ENCODE results near the gene RPL37. TPM values are rescaled to one million over a fixed set of nuclear protein-coding genes. Genes with fewer than 3 reads are reported as not detected.

Gene RPL37
- total RNA-seq, 3 donors from 2014 or later, result 785 to 853 (median 837) TPM

DNA sequence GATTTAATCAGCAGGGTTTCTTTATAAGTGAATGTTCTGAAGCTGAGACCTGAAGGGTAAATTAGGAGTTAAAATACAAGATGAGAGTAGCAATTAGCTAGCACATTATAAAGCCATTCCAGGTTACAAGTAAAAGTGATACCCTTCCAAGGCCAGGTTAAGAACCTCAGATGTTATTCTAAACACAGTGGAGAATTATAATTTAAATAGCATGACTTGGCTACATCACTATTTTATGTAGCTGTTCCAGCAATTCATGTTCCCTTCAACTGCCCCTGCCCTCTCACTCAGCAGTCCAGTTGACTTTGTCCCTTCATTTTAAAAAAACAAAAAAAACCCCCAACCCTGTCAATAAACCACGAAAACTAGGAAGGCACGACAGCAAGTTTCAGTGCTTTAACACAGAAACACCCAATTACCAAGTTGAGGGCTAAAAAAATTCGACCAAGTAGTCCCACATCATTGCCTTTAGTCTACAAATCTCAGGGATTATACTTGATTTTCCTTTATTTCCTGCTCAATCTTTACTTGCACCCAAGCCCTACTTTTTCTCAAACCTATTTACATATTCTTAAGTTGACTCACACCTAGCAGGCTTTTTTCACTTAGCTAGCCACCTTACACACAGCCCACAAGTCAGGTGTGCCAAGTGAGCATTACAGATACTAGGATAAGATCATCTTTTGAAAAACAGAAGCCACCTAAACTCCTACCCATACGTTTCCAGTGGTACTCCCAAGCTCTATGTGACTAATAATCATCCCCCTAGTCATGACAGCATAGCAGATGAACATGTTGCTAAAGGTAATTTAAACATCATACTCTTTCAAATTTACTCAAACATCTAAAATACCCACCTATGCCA is 3.4 kb downstream of the RPL37 start:
- peaks cover 9% of the 10 kb centered on the region for H3K4me1 ChIP-seq (ENCODE audit: low read depth)
- peaks cover 10% of the 10 kb centered on the region for H3K36me3 ChIP-seq (ENCODE audit: low read depth)
- H3K9me3 ChIP-seq, result no peaks in the 10 kb centered on the region
- no peak overlapping the region for H3K4me3 ChIP-seq
- ATAC-seq (no peak), DNase-seq (no peak)
- TF ChIP-seq, protein P1, sequence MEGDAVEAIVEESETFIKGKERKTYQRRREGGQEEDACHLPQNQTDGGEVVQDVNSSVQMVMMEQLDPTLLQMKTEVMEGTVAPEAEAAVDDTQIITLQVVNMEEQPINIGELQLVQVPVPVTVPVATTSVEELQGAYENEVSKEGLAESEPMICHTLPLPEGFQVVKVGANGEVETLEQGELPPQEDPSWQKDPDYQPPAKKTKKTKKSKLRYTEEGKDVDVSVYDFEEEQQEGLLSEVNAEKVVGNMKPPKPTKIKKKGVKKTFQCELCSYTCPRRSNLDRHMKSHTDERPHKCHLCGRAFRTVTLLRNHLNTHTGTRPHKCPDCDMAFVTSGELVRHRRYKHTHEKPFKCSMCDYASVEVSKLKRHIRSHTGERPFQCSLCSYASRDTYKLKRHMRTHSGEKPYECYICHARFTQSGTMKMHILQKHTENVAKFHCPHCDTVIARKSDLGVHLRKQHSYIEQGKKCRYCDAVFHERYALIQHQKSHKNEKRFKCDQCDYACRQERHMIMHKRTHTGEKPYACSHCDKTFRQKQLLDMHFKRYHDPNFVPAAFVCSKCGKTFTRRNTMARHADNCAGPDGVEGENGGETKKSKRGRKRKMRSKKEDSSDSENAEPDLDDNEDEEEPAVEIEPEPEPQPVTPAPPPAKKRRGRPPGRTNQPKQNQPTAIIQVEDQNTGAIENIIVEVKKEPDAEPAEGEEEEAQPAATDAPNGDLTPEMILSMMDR (IDR thresholded peaks at IDR 0.05), result no peak
- intact Hi-C loops (cut with DNase I, micrococcal nuclease), result no loop called here

DNA sequence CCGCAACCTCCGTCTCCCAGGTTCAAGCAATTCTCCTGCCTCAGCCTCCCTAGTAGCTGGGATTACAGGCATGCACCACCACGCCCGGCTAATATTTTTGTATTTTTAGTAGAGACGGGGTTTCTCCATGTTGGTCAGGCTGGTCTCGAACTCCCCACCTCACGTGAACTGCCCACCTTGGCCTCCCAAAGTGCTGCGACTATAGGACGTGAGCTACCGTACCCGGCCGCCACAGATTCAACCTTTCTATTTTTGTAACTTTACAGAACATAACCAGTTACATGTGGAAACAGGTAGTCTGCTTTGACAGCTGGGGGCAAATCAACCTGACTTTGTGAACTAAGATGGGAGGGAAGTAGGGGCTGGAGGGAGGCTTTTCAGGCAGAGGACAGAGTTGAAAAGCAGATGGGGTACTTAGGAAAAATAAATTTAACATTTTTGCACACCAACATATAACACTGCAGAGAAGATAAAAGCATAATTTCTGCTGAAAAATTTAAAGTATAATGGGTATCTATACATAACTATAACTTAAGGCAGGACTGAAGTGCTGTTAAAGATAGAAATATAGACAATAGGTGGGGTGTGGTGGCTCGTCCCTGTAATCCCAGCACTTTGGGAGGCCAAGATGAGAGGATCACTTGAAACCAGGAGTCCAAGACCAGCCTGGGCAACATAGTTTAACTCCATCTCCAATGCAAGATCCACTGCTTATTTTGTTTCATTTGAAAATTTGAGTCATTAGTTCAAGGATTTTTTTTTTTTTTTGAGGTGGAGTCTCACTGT is 5.1 kb downstream of the RPL37 start:
- Histone ChIP-seq H3K4me3 (no peak overlapping the region), H3K36me3 (ENCODE audit: low read depth) (peaks cover 10% of the 10 kb centered on the region), H3K4me1 (ENCODE audit: low read depth) (peaks cover 9% of the 10 kb centered on the region), H3K9me3 (no peaks in the 10 kb centered on the region)
- intact Hi-C loops (cut with DNase I, micrococcal nuclease), result no loop called here
- TF ChIP-seq, protein P1 (IDR thresholded peaks at IDR 0.05), result no peak
- DNase-seq, result no peak
- ATAC-seq, result no peak

DNA sequence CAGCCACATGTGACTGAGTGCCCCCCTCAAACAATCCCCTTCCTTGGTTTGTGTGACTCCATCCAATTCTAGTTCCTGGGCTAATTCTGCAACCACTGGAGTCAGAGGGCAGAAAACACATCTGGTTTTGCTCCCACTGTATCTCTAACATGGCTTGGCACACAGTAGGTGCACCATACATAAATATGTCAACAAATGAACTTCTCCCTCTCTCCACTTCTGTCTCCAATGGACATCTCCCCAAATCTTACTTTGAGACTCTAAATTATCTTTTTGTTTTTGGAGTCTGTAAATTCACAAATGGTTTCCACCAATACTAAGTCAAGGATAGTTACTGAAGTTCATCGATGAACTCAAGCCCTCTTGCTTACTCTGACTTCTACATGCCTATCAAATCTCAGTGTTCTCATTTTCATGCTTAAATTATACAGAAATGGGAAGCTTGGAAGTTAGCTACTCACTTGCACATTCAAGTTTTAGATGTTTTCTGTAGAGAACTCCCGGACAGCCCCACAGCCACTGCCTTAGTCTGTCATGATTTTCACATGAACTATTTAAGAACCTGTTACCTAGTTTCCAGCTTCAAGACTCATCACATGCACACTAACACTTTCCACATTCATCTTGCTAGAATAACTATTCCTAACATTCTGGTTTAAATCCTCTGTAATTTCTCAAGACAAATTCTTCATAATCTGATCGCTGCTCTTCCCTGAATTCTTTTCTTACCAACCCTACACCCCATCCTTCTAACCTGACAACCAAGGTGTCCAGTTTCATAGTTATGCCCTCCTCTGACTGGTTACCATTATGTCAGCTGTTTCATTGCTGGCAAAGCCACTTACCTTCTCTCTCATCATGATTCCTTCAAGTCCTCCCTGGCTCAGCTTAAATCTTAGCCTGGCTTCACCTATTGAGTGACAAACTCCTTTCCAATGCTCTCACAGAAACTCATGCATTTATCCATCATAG is 6.0 kb downstream of the RPL37 start:
- TF ChIP-seq, protein P1 (IDR thresholded peaks at IDR 0.05), result no peak
- peaks cover 10% of the 10 kb centered on the region for H3K36me3 ChIP-seq (ENCODE audit: low read depth)
- DNase-seq (no peak), ATAC-seq (no peak)
- H3K9me3 ChIP-seq, result no peaks in the 10 kb centered on the region
- intact Hi-C loops (cut with DNase I, micrococcal nuclease), result no loop called here
- H3K4me1 ChIP-seq (ENCODE audit: low read depth), result peaks cover 9% of the 10 kb centered on the region
- no peak overlapping the region for H3K4me3 ChIP-seq

DNA sequence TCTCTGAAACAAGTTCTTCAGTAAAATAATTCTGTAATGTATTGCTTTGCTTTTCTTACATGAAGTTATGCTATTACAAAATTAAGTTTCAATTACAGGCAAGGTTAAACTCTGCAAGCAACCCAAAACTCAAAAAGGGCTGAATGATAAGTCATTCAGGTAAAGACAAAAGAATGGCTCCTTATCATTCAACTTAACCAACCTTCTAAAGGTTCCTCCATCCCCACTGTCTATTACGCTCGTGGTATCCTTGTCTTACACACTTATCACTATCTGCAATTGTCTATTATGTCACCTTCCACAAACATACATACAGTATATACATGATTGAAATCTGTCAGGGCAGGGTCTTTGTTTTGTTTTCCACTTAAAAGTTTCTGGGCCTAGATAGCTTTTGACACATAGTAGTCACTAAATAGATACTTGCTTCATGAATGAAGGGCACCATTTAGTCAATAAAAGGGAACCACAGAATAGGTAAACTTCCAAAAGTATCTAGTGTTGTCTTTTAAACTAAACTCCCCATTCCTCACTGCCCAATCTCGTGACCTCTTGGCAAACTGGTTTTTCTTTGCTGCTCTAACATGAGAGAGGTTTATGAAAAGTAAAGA is 6.9 kb downstream of the RPL37 start:
- peaks cover 5% of the 10 kb centered on the region for H3K4me1 ChIP-seq (ENCODE audit: low read depth)
- intact Hi-C loops (cut with DNase I, micrococcal nuclease), result no loop called here
- TF ChIP-seq, protein P1 (IDR thresholded peaks at IDR 0.05), result no peak

More for the DNA sequence above, 6.9 kb downstream of the RPL37 start:
- Histone ChIP-seq H3K9me3 (no peaks in the 10 kb centered on the region), H3K4me3 (no peak overlapping the region), H3K36me3 (ENCODE audit: low read depth) (peaks cover 10% of the 10 kb centered on the region)
- no peak for ATAC-seq
- DNase-seq, result no peak

Measured in mucosa of descending colon (tissue), 3 donors.